HCT116 (cell line): ENCODE results near the gene RNF215. TPM values are rescaled to one million over a fixed set of nuclear protein-coding genes. Genes with fewer than 3 reads are reported as not detected.

Experiments used
- ATAC-seq: fragments of 200-7000 bp; cut with Tn5 transposase; 2 replicates; pipeline ENCODE4 v1.9.1; 2020; ENCODE audit warnings: mild to moderate bottlenecking, moderate library complexity
- BruUV-seq: library from RNA; stranded (reverse); fragments of 400-500 nt; replicated peaks from 2 replicates; lab custom pipeline; 2021; lab: Mats Ljungman, UMichigan
- CTCF ChIA-PET: fragments of 300-600 bp; sonication (Branson Sonifier 250); formaldehyde crosslinking; loops from one replicate; lab custom pipeline; 2021; ENCODE audit warnings: antibody characterized with exemption; lab: Charles Lee
- POLR2A ChIA-PET: fragments of 300-600, 350-600 bp; sonication (Branson Sonifier 250); formaldehyde crosslinking; loops from one replicate; lab custom pipeline; 2021; ENCODE audit warnings: antibody characterized with exemption; lab: Charles Lee
- RAD21 ChIA-PET, 2 experiments: fragments of 300-600 bp; sonication (Branson Sonifier 250); formaldehyde crosslinking; loops; one replicate each; lab custom pipeline; 2023; ENCODE audit warnings: low total read pairs in 2 of 2; ENCODE audit not compliant: uncharacterized antibody in 2 of 2, unreplicated experiment in 2 of 2, low non-redundant PET in 1 of 2; lab: Charles Lee
- DNase-seq: peaks from one replicate; pipeline ENCODE4 v3.0.0-alpha.2; 2010; ENCODE audit warnings: low read depth, low spot score
- H2AFZ ChIP-seq: fragments of 200-600 bp; shearing (Covaris generic), sonication (generic); 2 replicates; pipeline ENCODE4 v1.6.1; 2017; ENCODE audit warnings: low read depth, mixed run types, mixed read lengths, antibody characterized with exemption, low read length; ENCODE audit not compliant: poor library complexity, severe bottlenecking
- H3K27ac ChIP-seq: 2 replicates; pipeline ENCODE4 v1.5.1; 2012; ENCODE audit warnings: low read depth, low read length
- H3K27me3 ChIP-seq: fragments of 200-600 bp; sonication (generic); 2 replicates; pipeline ENCODE4 v1.6.1; 2016; ENCODE audit warnings: mixed run types, low read length, mixed read lengths; ENCODE audit not compliant: insufficient read depth
- H3K36me3 ChIP-seq, 2 experiments: fragments of 200-500 bp in 1 of 2; fragments of 200-600 bp in 1 of 2; sonication (Bioruptor generic) in 1 of 2; sonication (generic) in 1 of 2; 2 replicates each; pipeline versions ENCODE4 v1.5.1 to v1.6.1; 2014 to 2016; ENCODE audit warnings: low read length in 2 of 2, inconsistent platforms in 1 of 2, mixed read lengths in 1 of 2, mixed run types in 1 of 2; ENCODE audit not compliant: insufficient read depth in 2 of 2, control insufficient read depth in 1 of 2
- H3K4me1 ChIP-seq, 2 experiments: fragments of 200-600 bp in 1 of 2; sonication (generic) in 1 of 2; 2 replicates each; pipeline versions ENCODE4 v1.5.1 to v1.6.1; 2012 to 2017; ENCODE audit warnings: low read length in 2 of 2, inconsistent platforms in 1 of 2, mild to moderate bottlenecking in 1 of 2, mixed read lengths in 1 of 2, mixed run types in 1 of 2, moderate library complexity in 1 of 2; ENCODE audit not compliant: insufficient read depth in 2 of 2, control insufficient read depth in 1 of 2
- H3K4me2 ChIP-seq: fragments of 200-600 bp; sonication (generic); 2 replicates; pipeline ENCODE4 v1.6.1; 2017; ENCODE audit warnings: mixed run types, low read length, mixed read lengths
- H3K4me3 ChIP-seq, 2 experiments: fragments of 200-600 bp in 1 of 2; sonication (generic) in 1 of 2; replicated peaks in 1 of 2; 2 replicates each; pipeline ENCODE4 v1.5.1; 2011 to 2016; ENCODE audit warnings: low read length in 2 of 2, control low read depth in 1 of 2, low read depth in 1 of 2, mild to moderate bottlenecking in 1 of 2, mixed read lengths in 1 of 2, mixed run types in 1 of 2
- H3K79me2 ChIP-seq: fragments of 200-600 bp; sonication (generic); 2 replicates; pipeline ENCODE4 v1.6.1; 2017; ENCODE audit warnings: mild to moderate bottlenecking, mixed run types, low read length, moderate library complexity, mixed read lengths; ENCODE audit not compliant: insufficient read depth
- H3K9ac ChIP-seq: fragments of 200-600 bp; sonication (generic); 2 replicates; pipeline ENCODE4 v1.6.1; 2016; ENCODE audit warnings: low read length, mixed read lengths
- H3K9me2 ChIP-seq: fragments of 200-600 bp; sonication (generic), shearing (Covaris generic); 2 replicates; pipeline ENCODE4 v1.6.1; 2017; ENCODE audit warnings: mixed run types, mild to moderate bottlenecking, moderate library complexity; ENCODE audit not compliant: insufficient read depth
- H3K9me3 ChIP-seq, 2 experiments: fragments of 200-500 bp in 1 of 2; fragments of 200-600 bp in 1 of 2; sonication (Bioruptor generic) in 1 of 2; sonication (generic) in 1 of 2; 2 replicates each; pipeline ENCODE4 v1.6.1; 2014 to 2017; ENCODE audit warnings: low read length in 2 of 2, mixed read lengths in 2 of 2, inconsistent platforms in 1 of 2, low read depth in 1 of 2, mild to moderate bottlenecking in 1 of 2, mixed run types in 1 of 2, moderate library complexity in 1 of 2; ENCODE audit not compliant: control insufficient read depth in 1 of 2, insufficient read depth in 1 of 2
- H4K20me1 ChIP-seq: fragments of 200-600 bp; sonication (generic), shearing (Covaris generic); 2 replicates; pipeline ENCODE4 v1.6.1; 2017; ENCODE audit warnings: mixed run types, mild to moderate bottlenecking, moderate library complexity; ENCODE audit not compliant: insufficient read depth
- CBX3 ChIP-seq: IDR thresholded peaks from 2 replicates; pipeline ENCODE4 v1.6.1; 2012; ENCODE audit warnings: low read depth
- EGR1 ChIP-seq: IDR thresholded peaks from 2 replicates; pipeline ENCODE4 v1.6.1; 2012; ENCODE audit warnings: low read depth
- EZH2 ChIP-seq: fragments of 200-600 bp; sonication (generic); IDR thresholded peaks from 2 replicates; pipeline ENCODE4 v1.6.1; 2017; ENCODE audit warnings: antibody characterized with exemption, mixed run types
- FOSL1 ChIP-seq: IDR thresholded peaks from 2 replicates; pipeline ENCODE4 v1.6.1; 2012; ENCODE audit warnings: low read depth
- JUND ChIP-seq: IDR thresholded peaks from 2 replicates; pipeline ENCODE4 v1.6.1; 2012
- SP1 ChIP-seq: IDR thresholded peaks from 2 replicates; pipeline ENCODE4 v1.6.1; 2012; ENCODE audit warnings: low read depth
- SRF ChIP-seq: IDR thresholded peaks from 2 replicates; pipeline ENCODE4 v1.6.1; 2012; ENCODE audit warnings: low read depth
- TCF7L2 ChIP-seq: IDR thresholded peaks from 2 replicates; pipeline ENCODE4 v1.7.0; 2011; ENCODE audit warnings: borderline replicate concordance, inconsistent platforms; ENCODE audit not compliant: insufficient read depth, insufficient read length; ENCODE audit errors: extremely low read depth
- YY1 ChIP-seq: IDR thresholded peaks from 2 replicates; pipeline ENCODE4 v1.6.1; 2011; ENCODE audit warnings: low read length, low read depth, moderate library complexity, mild to moderate bottlenecking; ENCODE audit not compliant: insufficient replicate concordance; ENCODE audit errors: extremely low read depth
- ZNF274 ChIP-seq: fragments of 200-500 bp; sonication (Bioruptor generic); IDR thresholded peaks from 2 replicates; pipeline ENCODE4 v1.6.1; 2014; ENCODE audit warnings: mild to moderate bottlenecking, low read depth, low read length, inconsistent platforms
- intact Hi-C: fragments of 100-400 bp; cut with micrococcal nuclease; formaldehyde crosslinking; loops from 2 replicates; pipeline ENCODE4 v1.10.0; 2022
- total RNA-seq: library from RNA; stranded (reverse); gene quantifications from one replicate; pipeline ENCODE4 v1.2.1, GENCODE V29; 2021; ENCODE audit not compliant: unreplicated experiment
- TF ChIP-seq, protein P1 (sequence below), 3 experiments: fragments of 200-600 bp in 1 of 3; sonication (generic) in 1 of 3; IDR thresholded peaks in 2 of 3; conservative IDR thresholded peaks in 1 of 3; 2 replicates each; pipeline ENCODE4 v1.5.1; 2012 to 2017; ENCODE audit warnings: low read depth in 2 of 3, low read length in 2 of 3, antibody characterized with exemption in 1 of 3, borderline replicate concordance in 1 of 3, control low read depth in 1 of 3, mild to moderate bottlenecking in 1 of 3, mixed read lengths in 1 of 3, mixed run types in 1 of 3, moderate library complexity in 1 of 3; ENCODE audit not compliant: insufficient read depth in 1 of 3
- TF ChIP-seq, protein P2 (sequence below): IDR thresholded peaks from 2 replicates; pipeline ENCODE4 v1.6.1; 2011; ENCODE audit warnings: mild to moderate bottlenecking, low read length, moderate library complexity; ENCODE audit not compliant: insufficient replicate concordance; ENCODE audit errors: extremely low read depth
- TF ChIP-seq, protein P3 (sequence below): IDR thresholded peaks from 2 replicates; pipeline ENCODE4 v1.6.1; 2012

RNF215 gene
- total RNA-seq, 1 experiment from 2014 or later: 20.2 TPM

DNA sequence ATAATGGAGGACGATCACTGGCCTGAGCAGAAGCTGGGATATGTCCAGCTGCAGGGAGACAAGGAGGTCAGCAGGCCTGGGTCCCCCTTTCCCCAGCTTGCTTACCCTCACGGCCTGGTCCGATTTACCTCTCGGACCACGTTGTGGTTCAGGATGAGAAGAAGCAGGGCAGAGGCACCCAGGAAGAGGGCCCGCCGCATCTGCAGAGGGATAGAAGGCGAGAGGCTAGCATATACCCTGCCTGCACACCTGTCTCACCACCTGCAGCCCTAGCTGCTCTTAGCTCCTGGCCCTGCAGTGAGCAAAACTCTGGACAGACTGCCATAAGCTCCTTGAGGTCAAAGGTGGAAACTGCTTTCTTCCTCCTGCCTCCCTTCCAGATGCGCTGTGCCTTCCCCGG, 1.3 kb downstream of the RNF215 start:
- Histone ChIP-seq H3K4me3 (peak overlapping the region; percentile 60 to 68; a peak in 3 of 4 replicates), H4K20me1 (no peaks in the 10 kb centered on the region), H3K27me3 (no peaks in the 10 kb centered on the region), H3K4me1 (peaks cover 3 to 19% of the 10 kb centered on the region in 2 experiments; a peak in 3 of 4 replicates), H3K4me2 (peak overlapping the region; percentile 84), H3K9ac (peak overlapping the region; percentile 65), H3K79me2 (no peaks in the 10 kb centered on the region), H3K9me3 (peaks cover 0 to 6% of the 10 kb centered on the region in 2 experiments; a peak in 2 of 4 replicates), H2AFZ (no peak overlapping the region), H3K9me2 (no peaks in the 10 kb centered on the region), H3K36me3 (0 out of 4 replicates have a peak, but pooled peaks cover 0 to 4% of the 10 kb centered on the region in 2 experiments), H3K27ac (peak overlapping the region; percentile 69; the same call in 1 of the 2 replicates)
- TF ChIP-seq, protein P1, sequence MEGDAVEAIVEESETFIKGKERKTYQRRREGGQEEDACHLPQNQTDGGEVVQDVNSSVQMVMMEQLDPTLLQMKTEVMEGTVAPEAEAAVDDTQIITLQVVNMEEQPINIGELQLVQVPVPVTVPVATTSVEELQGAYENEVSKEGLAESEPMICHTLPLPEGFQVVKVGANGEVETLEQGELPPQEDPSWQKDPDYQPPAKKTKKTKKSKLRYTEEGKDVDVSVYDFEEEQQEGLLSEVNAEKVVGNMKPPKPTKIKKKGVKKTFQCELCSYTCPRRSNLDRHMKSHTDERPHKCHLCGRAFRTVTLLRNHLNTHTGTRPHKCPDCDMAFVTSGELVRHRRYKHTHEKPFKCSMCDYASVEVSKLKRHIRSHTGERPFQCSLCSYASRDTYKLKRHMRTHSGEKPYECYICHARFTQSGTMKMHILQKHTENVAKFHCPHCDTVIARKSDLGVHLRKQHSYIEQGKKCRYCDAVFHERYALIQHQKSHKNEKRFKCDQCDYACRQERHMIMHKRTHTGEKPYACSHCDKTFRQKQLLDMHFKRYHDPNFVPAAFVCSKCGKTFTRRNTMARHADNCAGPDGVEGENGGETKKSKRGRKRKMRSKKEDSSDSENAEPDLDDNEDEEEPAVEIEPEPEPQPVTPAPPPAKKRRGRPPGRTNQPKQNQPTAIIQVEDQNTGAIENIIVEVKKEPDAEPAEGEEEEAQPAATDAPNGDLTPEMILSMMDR (IDR thresholded peaks at IDR 0.05 in 2 of 3, conservative IDR thresholded peaks at IDR 0.05 in 1 of 3; ENCODE audit: borderline replicate concordance in 1 of 3, insufficient read depth in 1 of 3, low read depth in 2 of 3, low read length in 2 of 3): no peak
- TF ChIP-seq FOSL1: no peak
- TF ChIP-seq JUND: no peak
- no peak for TF ChIP-seq ZNF274
- TF ChIP-seq, protein P2, sequence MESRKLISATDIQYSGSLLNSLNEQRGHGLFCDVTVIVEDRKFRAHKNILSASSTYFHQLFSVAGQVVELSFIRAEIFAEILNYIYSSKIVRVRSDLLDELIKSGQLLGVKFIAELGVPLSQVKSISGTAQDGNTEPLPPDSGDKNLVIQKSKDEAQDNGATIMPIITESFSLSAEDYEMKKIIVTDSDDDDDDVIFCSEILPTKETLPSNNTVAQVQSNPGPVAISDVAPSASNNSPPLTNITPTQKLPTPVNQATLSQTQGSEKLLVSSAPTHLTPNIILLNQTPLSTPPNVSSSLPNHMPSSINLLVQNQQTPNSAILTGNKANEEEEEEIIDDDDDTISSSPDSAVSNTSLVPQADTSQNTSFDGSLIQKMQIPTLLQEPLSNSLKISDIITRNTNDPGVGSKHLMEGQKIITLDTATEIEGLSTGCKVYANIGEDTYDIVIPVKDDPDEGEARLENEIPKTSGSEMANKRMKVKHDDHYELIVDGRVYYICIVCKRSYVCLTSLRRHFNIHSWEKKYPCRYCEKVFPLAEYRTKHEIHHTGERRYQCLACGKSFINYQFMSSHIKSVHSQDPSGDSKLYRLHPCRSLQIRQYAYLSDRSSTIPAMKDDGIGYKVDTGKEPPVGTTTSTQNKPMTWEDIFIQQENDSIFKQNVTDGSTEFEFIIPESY: no peak
- TF ChIP-seq EGR1: no peak
- TF ChIP-seq SRF: no peak
- TF ChIP-seq SP1: no peak
- TF ChIP-seq TCF7L2: no peak
- no peak for TF ChIP-seq EZH2
- TF ChIP-seq, protein P3, sequence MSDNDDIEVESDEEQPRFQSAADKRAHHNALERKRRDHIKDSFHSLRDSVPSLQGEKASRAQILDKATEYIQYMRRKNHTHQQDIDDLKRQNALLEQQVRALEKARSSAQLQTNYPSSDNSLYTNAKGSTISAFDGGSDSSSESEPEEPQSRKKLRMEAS: no peak
- no peak for TF ChIP-seq CBX3
- no peak for TF ChIP-seq YY1
- BruUV-seq: no TSS peak
- CTCF ChIA-PET: interaction anchor here (2.0 kb wide), 1 partner anchor 98 kb away, joined by 10 read pairs; no protein-coding TSS in a partner anchor
- RAD21 ChIA-PET: interaction anchor here (1.0 to 1.2 kb wide), 3 partner anchors 29 to 98 kb away, joined by 3 to 4 read pairs (median 4); partner anchors contain the start of genes CCDC157 (in 1 of the 2) and SF3A1 (in 1 of the 2)
- DNase-seq: no peak
- POLR2A ChIA-PET: no interaction called here
- ATAC-seq: no peak
- intact Hi-C loops: loop anchor here (2.0 kb wide), 1 partner anchor 277 kb away; no protein-coding TSS in a partner anchor
